Measurements from ENCODE around the gene C2orf92.

C2orf92 gene

DNA sequence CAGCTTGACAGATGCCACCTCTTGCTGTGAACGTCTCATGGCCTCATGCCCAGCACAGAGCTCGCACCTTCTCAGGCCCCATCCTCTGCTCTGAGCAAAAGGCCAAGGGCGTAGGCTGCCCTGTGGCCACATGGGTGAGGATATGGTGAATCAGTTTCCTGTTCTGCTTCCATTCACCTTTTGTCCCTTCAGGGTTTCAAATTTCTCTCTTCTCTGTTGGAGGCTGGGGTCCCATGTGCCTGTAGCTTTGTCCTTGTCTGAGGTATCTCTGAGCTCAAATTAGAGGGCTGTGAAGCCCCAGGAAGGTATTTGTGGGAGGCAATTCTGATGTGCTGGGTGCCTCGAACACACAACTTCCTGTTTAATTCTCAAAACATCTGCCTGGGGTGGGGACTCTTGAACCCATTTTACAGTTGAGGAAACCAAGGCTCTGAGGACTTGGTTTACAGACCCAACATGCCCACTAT is 72.9 kb downstream of the C2orf92 start:
- Histone ChIP-seq H3K27me3 (ENCODE audit: insufficient read depth, low read length) (no peaks in the 10 kb centered on the region), H3K9me3 (ENCODE audit: insufficient read depth, low read depth, low read length) (no peaks in the 10 kb centered on the region), H3K4me1 (ENCODE audit: insufficient read depth, low read length) (no peaks in the 10 kb centered on the region), H3K27ac (ENCODE audit: low read depth, low read length) (no peak overlapping the region), H3K9ac (ENCODE audit: low read depth, low read length) (no peak overlapping the region), H3K4me3 (ENCODE audit: low read length) (no peak overlapping the region), H3K36me3 (ENCODE audit: insufficient read depth, low read length) (no peaks in the 10 kb centered on the region)
- 81% methylated on average over 4 of the region's 4 CpGs for WGBS

DNA sequence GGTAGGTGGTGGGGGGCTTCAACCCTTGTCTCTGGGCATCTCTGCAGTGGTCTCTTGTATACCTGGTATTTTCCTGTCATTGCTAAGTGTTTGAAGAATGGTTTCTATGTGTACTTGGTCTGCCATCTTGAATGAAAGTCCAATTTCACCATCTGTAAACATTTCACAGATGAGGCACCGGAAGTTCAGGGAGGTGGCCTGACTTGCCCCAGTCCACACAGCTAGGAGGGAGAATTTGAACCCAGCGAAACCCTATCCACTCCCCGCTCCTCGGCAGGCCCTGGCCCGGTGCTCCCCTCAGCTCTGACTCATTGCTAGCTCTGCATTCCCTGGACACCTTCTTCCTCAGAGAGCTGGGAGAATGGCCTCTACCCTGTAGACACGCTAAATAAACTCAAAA is 74.4 kb downstream of the C2orf92 start:
- no peaks in the 10 kb centered on the region for H3K36me3 ChIP-seq (ENCODE audit: insufficient read depth, low read length)
- 94% methylated on average over 6 of the region's 6 CpGs for WGBS
- H3K4me3 ChIP-seq (ENCODE audit: low read length): no peak overlapping the region
- H3K4me1 ChIP-seq (ENCODE audit: insufficient read depth, low read length): no peaks in the 10 kb centered on the region
- no peaks in the 10 kb centered on the region for H3K27me3 ChIP-seq (ENCODE audit: insufficient read depth, low read length)
- no peak overlapping the region for H3K27ac ChIP-seq (ENCODE audit: low read depth, low read length)
- no peaks in the 10 kb centered on the region for H3K9me3 ChIP-seq (ENCODE audit: insufficient read depth, low read depth, low read length)
- no peak overlapping the region for H3K9ac ChIP-seq (ENCODE audit: low read depth, low read length)

DNA sequence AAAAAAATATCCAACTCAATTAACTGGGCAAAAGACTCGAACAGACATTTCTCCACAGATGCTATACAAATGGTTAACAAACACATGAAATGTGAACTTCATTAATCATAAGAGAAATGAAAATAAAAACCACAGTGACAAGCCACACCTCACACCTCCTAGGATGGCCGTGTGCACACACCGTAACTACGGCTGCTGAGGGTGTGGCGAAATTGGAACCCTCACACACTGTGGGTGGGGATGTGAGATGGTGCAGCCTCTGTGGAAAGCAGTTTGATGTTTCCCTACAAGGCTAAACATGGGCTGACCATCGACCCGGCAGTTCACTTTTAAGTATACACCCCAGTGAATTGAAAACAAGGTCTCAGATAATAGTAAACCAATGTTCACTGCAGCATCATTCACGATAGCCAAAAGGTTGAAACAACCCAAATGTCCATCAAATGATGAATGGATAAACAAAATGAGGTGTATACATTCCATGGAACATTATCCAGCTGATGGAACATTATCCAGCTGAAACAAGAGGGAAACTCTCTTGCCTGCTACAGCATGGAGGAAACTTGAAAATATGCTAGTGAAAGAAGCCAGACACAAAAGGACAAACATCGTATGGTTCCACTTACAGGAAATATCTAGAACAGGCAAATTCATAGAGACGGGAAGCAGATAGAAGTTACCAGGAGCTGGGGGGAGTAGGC is 76.1 kb downstream of the C2orf92 start:
- Histone ChIP-seq H3K27me3 (ENCODE audit: insufficient read depth, low read length) (no peaks in the 10 kb centered on the region), H3K9me3 (ENCODE audit: insufficient read depth, low read depth, low read length) (no peaks in the 10 kb centered on the region), H3K36me3 (ENCODE audit: insufficient read depth, low read length) (no peaks in the 10 kb centered on the region), H3K4me1 (ENCODE audit: insufficient read depth, low read length) (0 out of 2 replicates have a peak, but pooled peaks cover 4% of the 10 kb centered on the region), H3K27ac (ENCODE audit: low read depth, low read length) (no peak overlapping the region), H3K9ac (ENCODE audit: low read depth, low read length) (no peak overlapping the region), H3K4me3 (ENCODE audit: low read length) (no peak overlapping the region)
- 98% methylated on average over 10 of the region's 10 CpGs for WGBS

DNA sequence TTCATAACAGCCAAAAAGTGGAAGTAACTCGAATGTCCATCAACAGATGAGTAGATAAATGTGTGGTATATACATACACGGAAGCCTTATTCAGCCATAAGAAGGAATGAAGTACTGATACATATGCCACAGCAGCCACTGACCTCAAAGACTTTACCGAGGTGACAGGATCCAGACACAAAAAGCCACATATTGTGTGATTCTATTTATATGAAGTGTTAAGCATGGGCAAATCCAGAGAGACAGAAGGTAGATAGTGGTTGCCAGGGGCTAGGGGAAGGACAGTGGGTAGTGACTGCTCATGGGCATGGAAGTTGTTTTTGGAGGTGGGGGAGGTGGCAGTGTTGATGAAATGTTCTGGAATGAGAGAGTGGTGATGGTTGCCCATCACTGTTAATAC is 77.8 kb downstream of the C2orf92 start:
- H3K27me3 ChIP-seq (ENCODE audit: insufficient read depth, low read length): no peaks in the 10 kb centered on the region
- H3K4me3 ChIP-seq (ENCODE audit: low read length): no peak overlapping the region
- H3K36me3 ChIP-seq (ENCODE audit: insufficient read depth, low read length): no peaks in the 10 kb centered on the region
- 97% methylated on average over 3 of the region's 3 CpGs for WGBS
- H3K9ac ChIP-seq (ENCODE audit: low read depth, low read length): no peak overlapping the region
- peaks cover 14% of the 10 kb centered on the region for H3K4me1 ChIP-seq (ENCODE audit: insufficient read depth, low read length)
- H3K27ac ChIP-seq (ENCODE audit: low read depth, low read length): no peak overlapping the region
- H3K9me3 ChIP-seq (ENCODE audit: insufficient read depth, low read depth, low read length): no peaks in the 10 kb centered on the region

DNA sequence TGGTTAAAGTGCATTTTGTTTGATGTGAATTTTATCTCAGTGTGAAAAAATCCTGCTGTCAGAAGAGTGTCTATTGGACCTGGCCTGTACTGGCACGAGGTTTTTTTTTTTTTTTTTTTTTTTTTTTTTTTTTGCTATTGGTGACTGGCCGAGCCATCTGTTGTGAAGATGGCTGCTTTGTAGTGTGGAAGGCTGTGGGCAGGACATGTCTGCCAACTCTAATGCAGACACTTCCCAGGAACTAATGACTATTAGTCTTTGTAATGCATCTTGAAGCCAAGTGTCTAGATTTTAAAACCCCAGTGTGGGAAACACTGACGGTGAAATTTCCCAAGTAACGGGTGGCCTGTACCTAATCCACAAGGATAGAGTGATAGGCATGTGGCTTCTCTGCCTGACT is 78.2 kb downstream of the C2orf92 start:
- no peak overlapping the region for H3K27ac ChIP-seq (ENCODE audit: low read depth, low read length)

DNA sequence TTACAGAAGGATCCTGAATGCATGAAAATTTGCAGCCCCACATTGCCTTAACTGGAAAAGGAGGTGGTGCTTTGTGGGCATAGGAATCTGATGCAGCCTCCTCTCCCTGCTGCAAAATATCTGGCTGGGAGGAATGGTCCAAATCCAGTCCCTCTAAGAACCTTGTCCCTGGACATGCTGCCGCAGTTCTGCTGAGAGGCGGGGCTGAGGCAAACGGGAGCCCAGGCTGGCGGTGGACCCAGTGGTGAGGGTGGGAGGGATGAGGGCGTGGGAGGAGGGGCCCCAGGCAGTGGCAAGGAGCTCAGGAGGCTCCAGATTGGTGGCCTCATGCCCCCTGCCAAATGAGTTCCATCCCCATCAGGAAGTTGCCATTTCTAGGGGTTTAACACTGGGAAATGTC is 80.1 kb downstream of the C2orf92 start:
- H3K4me1 ChIP-seq (ENCODE audit: insufficient read depth, low read length): peaks cover 25% of the 10 kb centered on the region
- H3K4me3 ChIP-seq (ENCODE audit: low read length): no peak overlapping the region
- no peak overlapping the region for H3K27ac ChIP-seq (ENCODE audit: low read depth, low read length)
- H3K36me3 ChIP-seq (ENCODE audit: insufficient read depth, low read length): peaks cover 2% of the 10 kb centered on the region; the same call in 1 of the 2 replicates
- no peak overlapping the region for H3K9ac ChIP-seq (ENCODE audit: low read depth, low read length)
- no peaks in the 10 kb centered on the region for H3K9me3 ChIP-seq (ENCODE audit: insufficient read depth, low read depth, low read length)
- H3K27me3 ChIP-seq (ENCODE audit: insufficient read depth, low read length): no peaks in the 10 kb centered on the region
- 71% methylated on average over 5 of the region's 5 CpGs for WGBS

More for the DNA sequence above, 78.2 kb downstream of the C2orf92 start:
- no peaks in the 10 kb centered on the region for H3K9me3 ChIP-seq (ENCODE audit: insufficient read depth, low read depth, low read length)
- H3K4me3 ChIP-seq (ENCODE audit: low read length): no peak overlapping the region
- H3K9ac ChIP-seq (ENCODE audit: low read depth, low read length): no peak overlapping the region
- H3K27me3 ChIP-seq (ENCODE audit: insufficient read depth, low read length): no peaks in the 10 kb centered on the region
- no peaks in the 10 kb centered on the region for H3K36me3 ChIP-seq (ENCODE audit: insufficient read depth, low read length)
- H3K4me1 ChIP-seq (ENCODE audit: insufficient read depth, low read length): peaks cover 18% of the 10 kb centered on the region
- 91% methylated on average over 4 of the region's 4 CpGs for WGBS

DNA sequence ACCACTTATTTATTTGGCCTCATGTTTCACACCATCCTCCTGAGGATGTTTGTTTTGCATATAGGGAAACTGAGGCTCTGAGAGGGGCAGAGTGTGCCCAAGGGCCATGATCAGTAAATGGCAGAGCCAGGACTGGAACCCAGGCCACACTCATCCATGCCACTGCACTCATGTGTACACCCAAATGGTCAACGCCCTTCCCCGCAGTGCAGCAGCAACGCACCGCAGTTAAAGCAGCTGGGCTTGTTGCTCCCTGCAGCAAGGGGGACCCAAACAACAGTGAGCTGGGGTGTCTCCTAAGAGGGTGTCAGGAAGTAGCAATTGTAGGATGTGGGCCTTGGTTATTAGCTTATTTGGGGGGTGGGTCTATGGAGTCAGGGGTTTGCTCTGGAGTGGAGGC is 80.5 kb downstream of the C2orf92 start:
- Histone ChIP-seq H3K9me3 (ENCODE audit: insufficient read depth, low read depth, low read length) (no peaks in the 10 kb centered on the region), H3K4me3 (ENCODE audit: low read length) (no peak overlapping the region), H3K27ac (ENCODE audit: low read depth, low read length) (no peak overlapping the region), H3K4me1 (ENCODE audit: insufficient read depth, low read length) (peaks cover 25% of the 10 kb centered on the region), H3K36me3 (ENCODE audit: insufficient read depth, low read length) (peaks cover 3% of the 10 kb centered on the region; the same call in 1 of the 2 replicates), H3K9ac (ENCODE audit: low read depth, low read length) (no peak overlapping the region), H3K27me3 (ENCODE audit: insufficient read depth, low read length) (no peaks in the 10 kb centered on the region)
- WGBS: 96% methylated on average over 4 of the region's 4 CpGs

DNA sequence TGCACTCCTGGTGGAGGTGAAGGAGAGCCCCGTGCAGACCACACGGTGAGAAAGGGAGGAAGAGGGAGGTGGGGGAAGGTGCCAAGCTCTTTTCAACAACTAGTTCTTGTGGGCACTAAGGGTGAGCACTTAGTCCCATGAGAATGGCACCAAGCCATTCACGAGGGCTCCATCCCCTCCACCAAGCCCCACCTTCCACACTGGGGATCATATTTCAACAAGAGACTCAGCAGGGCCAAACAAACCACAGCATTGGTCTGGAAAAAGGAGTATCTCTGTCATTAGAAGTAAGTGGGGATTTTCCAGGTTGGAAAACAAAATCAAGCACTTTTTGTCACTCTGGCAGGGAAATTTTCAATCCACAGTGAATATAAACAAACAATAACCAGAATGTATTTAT is 82.2 kb downstream of the C2orf92 start:
- peaks cover 14% of the 10 kb centered on the region for H3K36me3 ChIP-seq (ENCODE audit: insufficient read depth, low read length)
- no peak overlapping the region for H3K9ac ChIP-seq (ENCODE audit: low read depth, low read length)
- H3K4me3 ChIP-seq (ENCODE audit: low read length): no peak overlapping the region
- peaks cover 25% of the 10 kb centered on the region for H3K4me1 ChIP-seq (ENCODE audit: insufficient read depth, low read length)
- no peak overlapping the region; the same call in 1 of the 2 replicates for H3K27ac ChIP-seq (ENCODE audit: low read depth, low read length)
- no peaks in the 10 kb centered on the region for H3K27me3 ChIP-seq (ENCODE audit: insufficient read depth, low read length)
- no peaks in the 10 kb centered on the region for H3K9me3 ChIP-seq (ENCODE audit: insufficient read depth, low read depth, low read length)
- WGBS: 57% methylated on average over 3 of the region's 3 CpGs

Measured in HUES64 (cell line).